NCI-H2029 treated with DMSO at 0.1 percent for 48 hours (cell line): ENCODE measurements around the gene CYTH4.
"Not testable (repeated sequence)": the region's sequence is repeated elsewhere in the genome, so short reads cannot be mapped to it uniquely, and the experiment has no call there.

Source experiments
- DNase-seq: peaks from one replicate; lab custom pipeline; 2025; lab: John Stamatoyannopoulos, UW

Gene CYTH4

GRCh38 chr22:37249986-37250385 is 32.3 kb upstream of the CYTH4 start:
- no peak for DNase-seq

GRCh38 chr22:37251836-37252235 is 30.5 kb upstream of the CYTH4 start:
- not testable (repeated sequence) for DNase-seq

- DNase-seq = no peak
These were observed 29.1 kb upstream of the CYTH4 start for GRCh38 chr22:37253126-37253660.

GRCh38 chr22:37254209-37254866 is 28.0 kb upstream of the CYTH4 start:
- no peak for DNase-seq

GRCh38 chr22:37254867-37255233 is 27.5 kb upstream of the CYTH4 start:
- no peak for DNase-seq

- no peak for DNase-seq
These were observed 26.7 kb upstream of the CYTH4 start for GRCh38 chr22:37255558-37256006.

GRCh38 chr22:37256075-37256726 is 26.1 kb upstream of the CYTH4 start:
- no peak for DNase-seq

GRCh38 chr22:37258005-37258752 is 24.1 kb upstream of the CYTH4 start:
- DNase-seq = no peak

- no peak for DNase-seq
These were observed 23.4 kb upstream of the CYTH4 start for GRCh38 chr22:37258753-37259401.

- DNase-seq = no peak
These were observed 22.7 kb upstream of the CYTH4 start for GRCh38 chr22:37259540-37260029.

GRCh38 chr22:37260155-37260795 is 22.0 kb upstream of the CYTH4 start:
- no peak for DNase-seq

- peak; percentile 8 for DNase-seq
These were observed 21.4 kb upstream of the CYTH4 start for GRCh38 chr22:37260901-37261336.

GRCh38 chr22:37262346-37262745 is 20.0 kb upstream of the CYTH4 start:
- DNase-seq = no peak

- DNase-seq = no peak
These were observed 18.1 kb upstream of the CYTH4 start for GRCh38 chr22:37263966-37264887.

- no peak for DNase-seq
These were observed 15.7 kb upstream of the CYTH4 start for GRCh38 chr22:37266581-37267134.

GRCh38 chr22:37267135-37267587 is 15.1 kb upstream of the CYTH4 start:
- DNase-seq = no peak

- no peak for DNase-seq
These were observed 14.5 kb upstream of the CYTH4 start for GRCh38 chr22:37267661-37268413.

GRCh38 chr22:37269936-37270678 is 12.2 kb upstream of the CYTH4 start:
- no peak for DNase-seq
